Lower leg skin (tissue), 4 donors: ENCODE measurements around the gene CBX4. TPM values are rescaled to one million over a fixed set of nuclear protein-coding genes. Genes with fewer than 3 reads are reported as not detected.

Experiments
- DNase-seq, 2 donors: peaks; one replicate each; pipeline ENCODE4 v3.0.0-alpha.2; 2019; ENCODE audit warnings: low spot score in 2 of 2
- H3K4me3 ChIP-seq: fragments of 200-600 bp; sonication (generic); 2 replicates; pipeline ENCODE4 v1.5.1; 2017; ENCODE audit warnings: mild to moderate bottlenecking, low read depth; ENCODE audit not compliant: poor library complexity, severe bottlenecking
- POLR2A ChIP-seq, 2 donors: fragments of 450-650 bp; IDR thresholded peaks; one replicate each; pipeline ENCODE4 v1.6.1; 2016 to 2017; ENCODE audit warnings: antibody characterized with exemption in 2 of 2, mild to moderate bottlenecking in 1 of 2, moderate library complexity in 1 of 2
- whole genome bisulfite sequencing, 2 donors: methylation state at CpG; one replicate each; pipeline ENCODE4 v1.1.5; 2018; 5-methylcytosine and 5-hydroxymethylcytosine counted together
- intact Hi-C: fragments of 100-400 bp; cut with DNase I; formaldehyde crosslinking; loops from one replicate; pipeline ENCODE4 v1.15.0; 2023; ENCODE audit warnings: low total_unique reads
- total RNA-seq, 4 donors: library from RNA; depleted of rRNA; stranded (reverse); fragments of >200 nt; gene quantifications; one replicate each; pipeline ENCODE4 v1.1.0, GENCODE V29; 2016
- TF ChIP-seq, protein P1 (sequence below), 3 donors: fragments of 450-650 bp; IDR thresholded peaks; one replicate each; pipeline ENCODE4 v1.5.1; 2016; ENCODE audit warnings: antibody characterized with exemption in 3 of 3, mild to moderate bottlenecking in 3 of 3, moderate library complexity in 2 of 3

The CBX4 gene
- total RNA-seq, 4 donors from 2014 or later, result 30.2 to 35.6 (median 32.2) TPM

DNA sequence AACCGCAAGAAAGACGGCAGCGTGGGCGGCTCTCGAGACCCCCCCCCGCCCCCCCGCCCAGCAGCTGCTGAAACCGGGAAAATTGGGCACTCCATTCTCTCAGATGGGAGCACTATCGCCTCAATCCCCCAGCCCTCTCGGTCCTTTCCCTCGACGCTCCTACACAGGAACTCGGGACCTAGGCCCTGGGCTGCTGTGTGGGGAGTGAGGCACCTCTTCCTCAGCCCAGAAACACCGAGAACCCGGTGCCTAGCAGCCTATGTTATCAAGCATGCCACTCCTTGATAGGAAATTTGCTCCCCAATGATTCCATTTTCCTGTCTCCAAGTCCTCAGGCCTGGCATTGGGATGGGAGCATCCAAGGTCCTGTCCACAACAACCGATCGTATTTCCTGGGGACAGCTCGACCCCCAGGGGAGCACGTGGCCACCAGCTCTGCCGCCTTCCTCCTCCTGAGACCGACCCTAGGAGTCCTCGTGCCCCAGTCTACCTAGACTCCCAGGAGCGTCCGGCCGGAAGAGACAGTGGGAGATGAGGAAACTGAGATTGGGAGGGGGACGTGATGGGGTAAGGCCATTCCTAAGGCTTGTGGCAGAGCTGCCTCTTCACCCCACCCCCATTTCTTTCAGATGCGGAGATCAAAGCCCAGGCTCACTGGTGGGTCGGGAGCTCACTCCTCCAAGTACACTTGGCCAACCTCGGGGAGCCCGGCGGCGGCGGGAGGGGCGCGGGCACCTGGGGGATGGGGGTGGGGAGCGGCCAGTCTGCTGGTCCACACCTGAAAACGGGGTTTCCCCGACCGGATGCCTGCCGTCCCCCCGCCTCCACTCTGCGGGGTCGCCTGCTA is 24.9 kb downstream of the CBX4 start:
- DNase-seq, result no peak
- no peak overlapping the region for H3K4me3 ChIP-seq
- 11 to 14% methylated on average over 32 to 33 of the region's 43 CpGs for WGBS, 2 donors
- intact Hi-C loops, result no loop called here
- TF ChIP-seq POLR2A (IDR thresholded peaks at IDR 0.05), result no peak
- TF ChIP-seq, protein P1, sequence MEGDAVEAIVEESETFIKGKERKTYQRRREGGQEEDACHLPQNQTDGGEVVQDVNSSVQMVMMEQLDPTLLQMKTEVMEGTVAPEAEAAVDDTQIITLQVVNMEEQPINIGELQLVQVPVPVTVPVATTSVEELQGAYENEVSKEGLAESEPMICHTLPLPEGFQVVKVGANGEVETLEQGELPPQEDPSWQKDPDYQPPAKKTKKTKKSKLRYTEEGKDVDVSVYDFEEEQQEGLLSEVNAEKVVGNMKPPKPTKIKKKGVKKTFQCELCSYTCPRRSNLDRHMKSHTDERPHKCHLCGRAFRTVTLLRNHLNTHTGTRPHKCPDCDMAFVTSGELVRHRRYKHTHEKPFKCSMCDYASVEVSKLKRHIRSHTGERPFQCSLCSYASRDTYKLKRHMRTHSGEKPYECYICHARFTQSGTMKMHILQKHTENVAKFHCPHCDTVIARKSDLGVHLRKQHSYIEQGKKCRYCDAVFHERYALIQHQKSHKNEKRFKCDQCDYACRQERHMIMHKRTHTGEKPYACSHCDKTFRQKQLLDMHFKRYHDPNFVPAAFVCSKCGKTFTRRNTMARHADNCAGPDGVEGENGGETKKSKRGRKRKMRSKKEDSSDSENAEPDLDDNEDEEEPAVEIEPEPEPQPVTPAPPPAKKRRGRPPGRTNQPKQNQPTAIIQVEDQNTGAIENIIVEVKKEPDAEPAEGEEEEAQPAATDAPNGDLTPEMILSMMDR (IDR thresholded peaks at IDR 0.05), result no peak

DNA sequence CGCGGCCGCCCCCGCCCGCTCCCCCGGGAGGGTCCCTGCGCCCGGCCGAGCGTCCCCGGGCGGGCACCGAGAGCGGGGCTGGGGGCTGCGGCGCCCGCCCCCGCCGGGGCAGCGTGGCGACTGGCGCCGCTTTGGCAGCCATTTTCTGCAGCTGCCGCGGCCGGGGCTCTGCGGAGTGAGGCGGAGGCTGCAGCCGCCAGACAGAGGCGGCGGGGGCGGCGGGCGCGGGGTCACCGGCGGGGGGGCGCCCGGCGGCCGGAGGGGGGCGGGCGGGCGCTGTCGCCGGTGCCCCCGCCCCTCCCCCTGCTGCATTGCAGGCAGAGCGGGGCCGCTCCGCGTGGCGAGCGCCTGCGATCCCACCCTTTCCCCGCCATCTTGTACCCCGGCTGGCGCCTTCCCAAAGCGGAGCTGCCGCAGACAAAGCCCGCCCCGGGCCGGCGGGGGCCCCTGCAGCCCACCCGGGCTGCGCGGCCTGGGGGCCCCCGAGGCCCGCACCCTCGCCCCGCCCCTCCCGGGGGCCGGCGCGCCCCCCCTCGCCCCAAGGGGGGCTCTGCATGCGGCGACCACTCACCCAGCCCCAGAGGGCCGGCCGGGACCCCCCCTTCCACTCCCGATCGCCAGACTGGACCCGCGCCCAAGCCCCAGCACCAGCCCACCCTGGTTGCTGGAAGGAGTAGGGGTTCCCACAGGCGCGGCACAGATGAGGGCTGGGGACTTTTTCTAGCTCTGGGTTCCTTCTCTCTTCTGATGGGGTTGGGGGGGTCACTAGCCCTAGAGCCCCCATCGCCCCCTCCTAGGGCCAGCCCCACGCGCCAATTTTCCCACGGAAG is 25.7 kb downstream of the CBX4 start:
- no peak for TF ChIP-seq POLR2A (IDR thresholded peaks at IDR 0.05)
- TF ChIP-seq, protein P1 (IDR thresholded peaks at IDR 0.05), result no peak
- no peak overlapping the region for H3K4me3 ChIP-seq
- intact Hi-C loops, result no loop called here
- WGBS, 2 donors, result 2 to 3% methylated on average over 28 to 33 of the region's 89 CpGs
- DNase-seq, result no peak

GRCh38 chr17:79812353-79813258 is 26.6 kb downstream of the CBX4 start:
- 4 to 5% methylated on average over 60 to 62 of the region's 72 CpGs for WGBS, 2 donors
- DNase-seq, result no peak

GRCh38 chr17:79811868-79812352 is 27.3 kb downstream of the CBX4 start:
- no peak for DNase-seq
- 5 to 8% methylated on average over 17 to 20 of the region's 20 CpGs for WGBS, 2 donors
- intact Hi-C loops, result no loop called here
- TF ChIP-seq POLR2A (IDR thresholded peaks at IDR 0.05), result no peak
- TF ChIP-seq, protein P1 (IDR thresholded peaks at IDR 0.05), result no peak
- H3K4me3 ChIP-seq, result no peak overlapping the region

More at GRCh38 chr17:79812353-79813258, 26.6 kb downstream of the CBX4 start:
- intact Hi-C loops, result no loop called here
- no peak overlapping the region for H3K4me3 ChIP-seq
- TF ChIP-seq, protein P1 (IDR thresholded peaks at IDR 0.05), result no peak
- TF ChIP-seq POLR2A (IDR thresholded peaks at IDR 0.05), result no peak
